Measurements from ENCODE around the gene IMMP2L. TPM values are rescaled to one million over a fixed set of nuclear protein-coding genes. Genes with fewer than 3 reads are reported as not detected.

Gene IMMP2L
- total and polyA plus RNA-seq, 2 of the 8 experiments (the other 6 are each of a cell fraction or from before 2014, with no cell fraction given), result 2.3 to 10.1 TPM

DNA sequence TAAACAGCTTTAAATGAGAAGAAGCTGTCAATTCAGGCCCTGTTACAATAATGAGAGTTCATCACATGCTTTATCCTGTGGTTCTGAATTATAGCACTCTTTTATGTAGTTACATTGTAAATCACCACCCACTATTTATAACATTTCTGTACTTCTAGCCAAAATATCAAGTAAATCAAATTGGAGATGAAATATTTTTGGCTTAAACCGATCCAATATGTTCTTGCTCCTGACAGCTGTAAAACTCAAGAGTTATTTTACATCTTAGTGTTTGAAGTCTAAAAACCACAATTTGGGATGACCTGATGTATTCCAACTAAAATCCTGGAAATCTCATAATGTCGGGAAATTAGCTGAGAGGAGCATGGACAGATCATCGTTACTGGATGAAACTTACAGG is 842.6 kb downstream of the IMMP2L start:
- H4K8ac ChIP-seq (ENCODE audit: extremely low read depth, insufficient read depth, low read length), result no peak overlapping the region
- peak overlapping the region; percentile 49 for H4K91ac ChIP-seq (replicated peaks; ENCODE audit: insufficient read length, low read length)
- no peaks in the 10 kb centered on the region for H3K27me3 ChIP-seq (replicated peaks in 1 of 4; ENCODE audit: control insufficient read depth in 3 of 4, extremely low read depth in 1 of 4, insufficient read depth in 3 of 4, low read length in 3 of 4)
- H3K9me3 ChIP-seq (ENCODE audit: insufficient read depth in 2 of 2, low read depth in 1 of 2, low read length in 1 of 2), result no peaks in the 10 kb centered on the region
- H2BK12ac ChIP-seq (ENCODE audit: low read depth, low read length), result no peak overlapping the region
- H3K9ac ChIP-seq (replicated peaks in 1 of 4; ENCODE audit: extremely low read depth in 1 of 4, low read depth in 3 of 4, low read length in 3 of 4), result no peak overlapping the region
- no peaks in the 10 kb centered on the region for H3K23me2 ChIP-seq (ENCODE audit: low read depth, low read length)
- 0 out of 2 replicates have a peak overlapping the region, but pooled peaks have one; percentile 37 for H2BK20ac ChIP-seq (ENCODE audit: low read length)
- H2BK120ac ChIP-seq (replicated peaks; ENCODE audit: low read depth, low read length), result peak overlapping the region; percentile 26
- FAIRE-seq (no peak), DNase-seq (ENCODE audit: low read depth in 1 of 2, low spot score in 2 of 2) (no peak)
- H3K23ac ChIP-seq (ENCODE audit: insufficient read length), result no peak overlapping the region
- H2AFZ ChIP-seq (ENCODE audit: low read length), result no peak overlapping the region
- H4K20me1 ChIP-seq (replicated peaks in 1 of 2; ENCODE audit: control insufficient read depth in 1 of 2, insufficient read depth in 2 of 2, low read length in 2 of 2), result no peaks in the 10 kb centered on the region
- POLR2A ChIA-PET (ENCODE audit: partially characterized antibody), result no interaction called here
- no peak for TF ChIP-seq KDM5A (IDR thresholded peaks at IDR 0.05; ENCODE audit: low read length)
- no peak overlapping the region for H3K18ac ChIP-seq (ENCODE audit: extremely low read depth, low read length)
- H3K4ac ChIP-seq (replicated peaks; ENCODE audit: insufficient read length, low read depth, low read length), result no peak overlapping the region
- no peaks in the 10 kb centered on the region for H3K36me3 ChIP-seq (ENCODE audit: control insufficient read depth in 2 of 4, insufficient read depth in 4 of 4, low read length in 3 of 4)
- peak overlapping the region; percentile 87 for H4K5ac ChIP-seq (ENCODE audit: insufficient read length, low read depth, low read length)
- no peak overlapping the region for H2AK5ac ChIP-seq (ENCODE audit: low read depth, low read length)
- CTCF ChIA-PET (ENCODE audit: partially characterized antibody), result interaction anchor here (1.9 kb wide), 1 partner anchor 380 kb away, joined by 5 read pairs; no protein-coding TSS in a partner anchor
- H3K4me3 ChIP-seq (ENCODE audit: extremely low read depth in 1 of 4, insufficient read depth in 2 of 4, low read depth in 3 of 4, low read length in 4 of 4), result no peak overlapping the region
- H3K79me2 ChIP-seq (ENCODE audit: control insufficient read depth in 1 of 2, insufficient read depth in 2 of 2, low read length in 2 of 2), result no peaks in the 10 kb centered on the region
- H3K4me1 ChIP-seq (replicated peaks in 1 of 4; ENCODE audit: control insufficient read depth in 3 of 4, insufficient read depth in 4 of 4, low read length in 3 of 4), result peaks cover 2 to 22% (median 7%) of the 10 kb centered on the region in 4 experiments; a peak in 4 of 7 replicates
- H2BK5ac ChIP-seq (ENCODE audit: low read depth, low read length), result no peak overlapping the region
- no peak overlapping the region for H3K56ac ChIP-seq (replicated peaks; ENCODE audit: insufficient read length, low read depth, low read length)
- H2BK15ac ChIP-seq (ENCODE audit: low read length), result no peak overlapping the region
- H3K27ac ChIP-seq (ENCODE audit: low read depth, low read length), result no peak overlapping the region
- WGBS, 2 experiments (ENCODE audit: extremely low coverage in 1 of 2, insufficient coverage in 1 of 2, insufficient read length in 1 of 2, insufficient replicate concordance in 2 of 2, low coverage in 1 of 2, low lambda C conversion rate in 2 of 2, missing lambda C conversion rate in 1 of 2), result 98% methylated on average over 3 of the region's 3 CpGs; no CpG with 5 or more reads in 1 of the 2 experiments
- no peak overlapping the region for H3K14ac ChIP-seq (ENCODE audit: insufficient read length)
- no peaks in the 10 kb centered on the region for H3K79me1 ChIP-seq (ENCODE audit: low read depth, low read length)
- no peak overlapping the region for H3K4me2 ChIP-seq (ENCODE audit: insufficient read depth in 1 of 2, low read depth in 2 of 2, low read length in 2 of 2)

Measured in H1 (cell line).